ENCODE measurements around the gene KCTD4.

GRCh38 chr13:45216193-45216592 is 15.3 kb upstream of the KCTD4 start:
- TF ChIP-seq, protein P1, sequence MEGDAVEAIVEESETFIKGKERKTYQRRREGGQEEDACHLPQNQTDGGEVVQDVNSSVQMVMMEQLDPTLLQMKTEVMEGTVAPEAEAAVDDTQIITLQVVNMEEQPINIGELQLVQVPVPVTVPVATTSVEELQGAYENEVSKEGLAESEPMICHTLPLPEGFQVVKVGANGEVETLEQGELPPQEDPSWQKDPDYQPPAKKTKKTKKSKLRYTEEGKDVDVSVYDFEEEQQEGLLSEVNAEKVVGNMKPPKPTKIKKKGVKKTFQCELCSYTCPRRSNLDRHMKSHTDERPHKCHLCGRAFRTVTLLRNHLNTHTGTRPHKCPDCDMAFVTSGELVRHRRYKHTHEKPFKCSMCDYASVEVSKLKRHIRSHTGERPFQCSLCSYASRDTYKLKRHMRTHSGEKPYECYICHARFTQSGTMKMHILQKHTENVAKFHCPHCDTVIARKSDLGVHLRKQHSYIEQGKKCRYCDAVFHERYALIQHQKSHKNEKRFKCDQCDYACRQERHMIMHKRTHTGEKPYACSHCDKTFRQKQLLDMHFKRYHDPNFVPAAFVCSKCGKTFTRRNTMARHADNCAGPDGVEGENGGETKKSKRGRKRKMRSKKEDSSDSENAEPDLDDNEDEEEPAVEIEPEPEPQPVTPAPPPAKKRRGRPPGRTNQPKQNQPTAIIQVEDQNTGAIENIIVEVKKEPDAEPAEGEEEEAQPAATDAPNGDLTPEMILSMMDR (IDR thresholded peaks at IDR 0.05; ENCODE audit: low read length), result no peak
- TF ChIP-seq EZH2 (optimal IDR thresholded peaks at IDR 0.05; ENCODE audit: low read depth, low read length) (no peak), EZH2phosphoT487 (IDR thresholded peaks at IDR 0.05; ENCODE audit: low read length) (no peak)

All from MM.1S (cell line).